ENCODE data around the gene RPRD2.

Gene RPRD2

DNA sequence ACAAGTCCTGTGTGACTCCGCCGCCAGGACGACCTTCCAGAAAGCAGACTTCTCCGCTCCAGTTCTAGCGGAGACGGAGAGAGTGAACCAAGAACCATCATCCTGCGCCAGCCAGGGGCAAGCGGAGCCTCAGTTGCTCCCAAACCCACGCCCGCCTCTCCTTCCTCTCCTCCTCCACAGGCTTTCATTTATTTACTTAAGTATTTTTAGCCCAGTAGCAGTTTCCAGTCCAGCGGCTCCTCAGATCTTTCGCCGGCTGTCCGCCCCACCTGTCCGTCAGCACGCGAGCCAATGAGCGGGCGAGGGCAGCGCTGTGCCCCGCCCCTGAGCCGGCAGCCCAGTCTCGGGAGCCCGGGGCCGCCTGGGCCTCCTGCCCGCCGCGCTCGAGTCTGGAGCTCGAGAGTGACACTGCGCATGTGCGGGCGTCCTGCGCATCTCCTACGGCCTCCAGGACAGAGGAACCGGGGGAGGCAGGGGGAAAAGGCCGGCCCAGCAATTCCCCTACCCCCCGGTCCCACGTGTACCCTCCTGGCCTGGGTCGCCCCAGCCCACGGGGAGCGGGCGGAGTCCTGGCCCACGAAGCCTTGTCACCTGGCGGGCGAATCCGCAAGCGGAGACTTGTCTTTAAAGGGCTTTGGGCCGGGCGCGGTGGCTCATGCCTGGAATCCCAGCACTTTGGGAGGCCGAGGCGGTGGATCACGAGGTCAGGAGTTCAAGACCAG, 151.5 kb downstream of the RPRD2 start, which contains the start of gene FALEC:
TSS of gene FALEC (plus strand) at position 425 of the 722 bp plus-strand sequence.
- DNase-seq = peak; percentile 85

DNA sequence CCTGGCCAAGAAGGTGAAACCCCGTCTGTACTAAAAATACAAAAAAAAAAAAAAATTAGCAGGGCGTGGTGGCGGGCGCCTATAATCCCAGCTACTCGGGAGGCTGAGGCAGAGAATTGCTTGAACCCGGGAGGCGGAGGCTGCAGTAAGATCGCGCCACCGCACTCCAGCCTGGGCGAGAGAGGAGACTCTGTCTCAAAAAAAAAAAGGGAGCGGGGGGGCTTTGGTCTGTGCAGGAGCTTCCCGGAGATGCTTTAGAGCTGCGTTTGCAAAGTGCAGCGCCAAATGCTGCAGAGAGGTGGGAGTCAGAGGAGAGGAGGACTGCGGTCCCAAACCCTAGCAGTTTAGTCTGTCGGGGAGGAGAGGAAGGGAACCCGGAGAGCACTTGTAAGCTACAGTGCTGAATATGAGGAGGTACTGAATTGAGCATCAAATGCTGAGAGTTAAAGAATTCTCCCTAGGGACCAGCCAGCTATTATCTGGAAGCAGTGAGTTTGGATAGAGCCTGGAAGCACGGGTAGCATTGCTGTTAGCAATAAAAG, 152.2 kb downstream of the RPRD2 start:
- DNase-seq = peak; percentile 54

DNA sequence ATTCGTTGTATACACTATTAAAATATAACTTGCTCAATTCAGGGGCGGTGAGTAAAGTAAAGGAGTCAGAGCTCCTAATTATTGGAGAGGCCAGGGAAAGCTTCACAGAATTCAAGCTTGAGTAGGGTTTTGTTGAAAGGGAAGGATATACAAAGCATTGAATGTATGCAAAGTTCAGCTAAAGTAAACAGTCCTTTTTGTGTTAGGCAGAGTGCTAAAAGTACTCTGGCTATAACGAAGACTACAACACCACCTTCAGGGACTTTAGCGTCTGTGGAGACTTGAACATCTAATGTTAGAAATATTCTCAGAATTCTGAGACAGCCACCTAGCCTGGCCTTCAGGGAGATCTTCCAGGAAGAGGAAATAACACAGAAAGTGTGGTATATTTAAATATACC, 152.7 kb downstream of the RPRD2 start:
- peak; percentile 54 for DNase-seq

DNA sequence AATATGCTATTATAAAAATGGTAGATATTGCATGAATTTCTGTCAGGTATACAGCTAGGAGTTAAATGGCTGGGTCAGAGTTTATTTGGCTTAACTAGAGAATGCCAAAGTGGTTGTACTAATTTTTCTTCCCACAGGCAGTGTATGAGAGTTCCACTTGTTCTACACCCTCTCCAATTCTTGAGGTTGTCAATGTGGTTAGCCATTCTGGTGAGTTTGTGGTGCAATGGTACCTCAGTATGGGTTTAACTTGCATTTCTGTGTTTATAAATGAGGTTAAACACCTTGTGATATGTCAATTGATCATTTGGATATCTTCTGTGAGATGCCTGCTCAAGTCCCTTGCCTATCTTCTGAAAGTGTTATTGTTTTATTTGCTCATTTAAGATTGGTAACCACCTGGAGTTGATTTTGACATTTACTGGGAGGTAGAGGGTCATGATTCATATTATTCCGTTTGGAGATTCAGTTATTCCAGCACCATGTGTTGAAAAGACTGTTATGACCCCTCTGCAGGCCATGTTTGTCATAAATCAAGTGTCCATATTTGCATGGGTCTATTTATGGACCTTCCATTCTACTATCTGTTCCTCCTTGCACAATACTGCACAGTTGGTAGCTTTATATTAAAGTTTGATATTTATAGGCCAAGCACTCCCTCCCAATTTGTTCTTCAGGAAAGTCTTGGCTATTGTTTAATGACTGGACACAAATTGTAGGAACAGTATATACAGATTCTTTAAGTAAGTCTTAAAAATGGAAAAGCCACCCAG, 157.4 kb downstream of the RPRD2 start:
- DNase-seq = no peak

DNA sequence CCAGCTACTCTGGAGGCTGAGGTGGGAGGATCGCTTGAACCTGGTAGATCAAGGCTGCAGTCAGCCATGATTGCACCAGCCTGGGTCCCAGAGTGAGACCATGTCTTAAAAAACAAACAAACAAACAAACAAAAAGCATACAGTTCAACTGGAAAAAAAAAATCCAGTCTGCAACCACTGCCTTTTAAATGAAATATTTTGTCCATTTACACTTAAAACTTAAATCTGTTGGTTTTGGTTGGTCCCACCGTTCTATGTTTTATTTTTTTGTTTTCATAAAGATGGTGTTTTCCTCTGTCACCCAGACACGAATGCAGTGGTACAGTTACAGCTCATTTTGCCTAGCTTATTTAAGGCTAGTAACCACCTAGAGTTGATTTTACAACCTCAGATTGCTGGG, 161.4 kb downstream of the RPRD2 start:
- DNase-seq = no peak

Measured in NCI-H748 treated with DMSO at 0.1 percent for 48 hours (cell line).